ENCODE results near the gene FGF5.
"Not testable (repeated sequence)": the region's sequence is repeated elsewhere in the genome, so short reads cannot be mapped to it uniquely, and the experiment has no call there.

FGF5 gene

GRCh38 chr4:80254114-80254513 lies 12.3 kb upstream of the FGF5 start:
- DNase-seq (ENCODE audit: low spot score): no peak

- DNase-seq (ENCODE audit: low spot score): no peak
These were observed 11.0 kb upstream of the FGF5 start for GRCh38 chr4:80255329-80256095.

GRCh38 chr4:80257851-80258250 lies 8.6 kb upstream of the FGF5 start:
- DNase-seq (ENCODE audit: low spot score): no peak

GRCh38 chr4:80259012-80259411 lies 7.5 kb upstream of the FGF5 start:
- DNase-seq (ENCODE audit: low spot score): no peak

- no peak for DNase-seq (ENCODE audit: low spot score)
These were observed 6.6 kb upstream of the FGF5 start for GRCh38 chr4:80259817-80260216.

- DNase-seq (ENCODE audit: low spot score): peak; percentile 77
These were observed 4.4 kb upstream of the FGF5 start for GRCh38 chr4:80261989-80262600.

GRCh38 chr4:80263541-80264351 lies 2.7 kb upstream of the FGF5 start:
- DNase-seq (ENCODE audit: low spot score): no peak

GRCh38 chr4:80264352-80264647 lies 2.2 kb upstream of the FGF5 start:
- no peak for DNase-seq (ENCODE audit: low spot score)

GRCh38 chr4:80264825-80265224 lies 1.6 kb upstream of the FGF5 start:
- DNase-seq (ENCODE audit: low spot score): no peak

- peak; percentile 62 for DNase-seq (ENCODE audit: low spot score)
These were observed 752 bp upstream of the FGF5 start for GRCh38 chr4:80265571-80266252.

GRCh38 chr4:80266902-80267380 lies 477 bp downstream of the FGF5 start:
- peak; percentile 66 for DNase-seq (ENCODE audit: low spot score)

GRCh38 chr4:80268081-80268823 lies 1.8 kb downstream of the FGF5 start:
- peak; percentile 72 for DNase-seq (ENCODE audit: low spot score)

GRCh38 chr4:80268936-80269335 lies 2.5 kb downstream of the FGF5 start:
- no peak for DNase-seq (ENCODE audit: low spot score)

GRCh38 chr4:80270321-80270720 lies 3.9 kb downstream of the FGF5 start:
- no peak for DNase-seq (ENCODE audit: low spot score)

- no peak for DNase-seq (ENCODE audit: low spot score)
These were observed 4.4 kb downstream of the FGF5 start for GRCh38 chr4:80270868-80271267.

- no peak for DNase-seq (ENCODE audit: low spot score)
These were observed 5.3 kb downstream of the FGF5 start for GRCh38 chr4:80271801-80272200.

- DNase-seq (ENCODE audit: low spot score): no peak
These were observed 10.5 kb downstream of the FGF5 start for GRCh38 chr4:80276931-80277330.

GRCh38 chr4:80279751-80280150 lies 13.3 kb downstream of the FGF5 start:
- DNase-seq (ENCODE audit: low spot score): no peak

GRCh38 chr4:80286451-80286850 lies 20.0 kb downstream of the FGF5 start:
- DNase-seq (ENCODE audit: low spot score): no peak

GRCh38 chr4:80290665-80291064 lies 24.2 kb downstream of the FGF5 start:
- DNase-seq (ENCODE audit: low spot score): not testable (repeated sequence)

- no peak for DNase-seq (ENCODE audit: low spot score)
These were observed 27.7 kb downstream of the FGF5 start for GRCh38 chr4:80294206-80294605.

GRCh38 chr4:80295336-80295735 lies 28.9 kb downstream of the FGF5 start:
- no peak for DNase-seq (ENCODE audit: low spot score)

Data from cerebellar cortex (tissue), 1 donor.